ENCODE measurements around the gene BIRC3. TPM values are rescaled to one million over a fixed set of nuclear protein-coding genes. Genes with fewer than 3 reads are reported as not detected.

The BIRC3 gene
- polyA plus RNA-seq, 1 donor, result 1.4 TPM

- no peak for DNase-seq
These were observed 58.6 kb downstream of the BIRC3 start for GRCh38 chr11:102375720-102376399.

GRCh38 chr11:102377891-102378290 is 60.6 kb downstream of the BIRC3 start:
- no peak for DNase-seq

- DNase-seq, result no peak
These were observed 61.5 kb downstream of the BIRC3 start for GRCh38 chr11:102378818-102379217.

- DNase-seq, result no peak
These were observed 65.1 kb downstream of the BIRC3 start for GRCh38 chr11:102382384-102382783.

GRCh38 chr11:102383839-102384238 is 66.6 kb downstream of the BIRC3 start:
- no peak for DNase-seq

GRCh38 chr11:102384419-102385079 is 67.3 kb downstream of the BIRC3 start:
- no peak for DNase-seq

- DNase-seq, result peak; percentile 32
These were observed 68.1 kb downstream of the BIRC3 start for GRCh38 chr11:102385085-102386007.

- DNase-seq, result no peak
These were observed 69.0 kb downstream of the BIRC3 start for GRCh38 chr11:102386136-102386734.

GRCh38 chr11:102387043-102387781 is 69.9 kb downstream of the BIRC3 start:
- DNase-seq, result no peak

Other genes starting within 250 kb of the BIRC3 start
- gene YAP1, start 207.0 kb upstream of the BIRC3 start, polyA plus RNA-seq (ENCODE audit: insufficient read length), result 221 TPM
- gene BIRC2, start 29.7 kb downstream of the BIRC3 start, polyA plus RNA-seq (ENCODE audit: insufficient read length), result 82.0 TPM
- gene TMEM123, start 135.3 kb downstream of the BIRC3 start, polyA plus RNA-seq (ENCODE audit: insufficient read length), result 301 TPM
- 26.0 TPM for gene MMP7, start 213.3 kb downstream of the BIRC3 start, polyA plus RNA-seq (ENCODE audit: insufficient read length)

Measured in left kidney (tissue), 2 donors.